GM19468 (cell line): Measurements from ENCODE around the gene LRMDA.

Experiments used
- ATAC-seq: cut with Tn5 transposase; IDR thresholded peaks from one replicate; pipeline ENCODE4 v1.9.1; 2021; ENCODE audit warnings: mild to moderate bottlenecking, moderate library complexity, moderate number of reproducible peaks; ENCODE audit not compliant: unreplicated experiment; ENCODE audit errors: extremely low read depth

LRMDA gene

DNA sequence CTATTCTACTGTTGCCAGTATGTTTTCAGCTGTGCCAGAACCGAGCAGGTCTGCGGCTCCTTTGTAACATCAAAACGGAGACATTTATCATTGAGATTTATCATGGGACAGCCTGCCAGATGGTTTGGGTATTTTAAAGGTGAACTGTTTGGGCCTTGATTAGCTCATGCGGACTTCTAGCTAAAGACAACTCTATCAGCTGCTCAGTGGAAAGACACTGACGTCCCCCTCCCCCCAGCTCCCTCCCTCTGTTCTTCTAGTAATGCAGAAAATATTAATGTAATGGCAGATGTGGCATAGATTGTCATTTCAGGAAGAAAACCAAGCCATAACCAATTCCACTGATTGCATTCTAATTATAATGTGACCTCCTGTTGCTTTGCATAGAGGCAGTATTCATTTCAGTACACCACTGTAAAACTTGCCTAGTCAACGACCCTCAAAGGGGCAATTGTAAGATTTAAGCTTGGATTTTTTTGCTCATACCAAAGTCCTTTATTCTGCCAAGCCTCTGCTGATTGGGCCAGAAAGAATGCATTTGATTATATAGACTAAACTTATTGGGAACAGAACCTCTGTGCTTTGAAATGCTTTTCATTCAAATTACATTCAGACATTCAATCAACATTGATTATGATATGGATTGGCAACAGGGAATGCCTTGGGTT is 966.8 kb downstream of the LRMDA start:
- ATAC-seq: no peak

GRCh38 chr10:76399226-76399625 is 967.8 kb downstream of the LRMDA start:
- ATAC-seq: no peak

DNA sequence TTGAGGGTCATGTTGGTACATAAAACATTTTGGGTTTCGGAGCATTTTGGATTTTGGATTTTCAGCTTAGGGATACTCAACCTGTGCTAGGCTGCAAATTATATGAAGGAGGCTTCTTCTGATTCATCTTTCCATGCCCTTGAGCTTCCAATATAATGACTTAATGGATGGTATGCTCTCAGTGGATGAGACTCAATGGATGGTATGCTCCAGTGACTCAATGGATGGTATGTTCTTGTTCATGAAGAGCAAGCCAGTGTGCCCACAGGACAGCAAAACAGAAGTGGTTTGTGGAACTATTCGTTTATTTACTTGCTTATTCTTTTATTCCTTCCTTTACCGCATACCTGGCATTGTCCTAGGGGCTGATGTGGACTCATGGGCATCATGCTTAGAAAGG is 969.6 kb downstream of the LRMDA start:
- no peak for ATAC-seq

- ATAC-seq: no peak
Observed at GRCh38 chr10:76403912-76404311, 972.5 kb downstream of the LRMDA start.

- ATAC-seq: no peak
Observed at GRCh38 chr10:76404531-76404930, 973.1 kb downstream of the LRMDA start.

DNA sequence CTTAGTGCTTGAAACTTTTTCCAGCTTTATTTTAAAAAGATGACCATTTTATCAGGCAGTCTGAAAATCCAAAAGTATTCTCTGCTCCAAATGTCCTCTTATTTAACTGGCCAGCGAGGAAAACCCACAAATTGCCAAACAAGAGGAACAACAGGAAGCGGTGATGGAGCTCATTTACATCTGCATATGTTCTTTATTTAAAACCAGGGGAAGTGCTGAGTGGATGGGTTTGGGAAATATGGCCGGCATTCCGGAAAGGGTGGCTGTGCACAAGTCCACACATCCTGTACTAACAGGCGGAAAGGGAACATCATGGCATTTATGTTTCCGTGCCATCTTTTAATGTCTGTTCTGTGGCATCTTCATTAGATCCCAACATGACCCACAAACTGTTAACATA is 974.5 kb downstream of the LRMDA start:
- ATAC-seq: no peak

DNA sequence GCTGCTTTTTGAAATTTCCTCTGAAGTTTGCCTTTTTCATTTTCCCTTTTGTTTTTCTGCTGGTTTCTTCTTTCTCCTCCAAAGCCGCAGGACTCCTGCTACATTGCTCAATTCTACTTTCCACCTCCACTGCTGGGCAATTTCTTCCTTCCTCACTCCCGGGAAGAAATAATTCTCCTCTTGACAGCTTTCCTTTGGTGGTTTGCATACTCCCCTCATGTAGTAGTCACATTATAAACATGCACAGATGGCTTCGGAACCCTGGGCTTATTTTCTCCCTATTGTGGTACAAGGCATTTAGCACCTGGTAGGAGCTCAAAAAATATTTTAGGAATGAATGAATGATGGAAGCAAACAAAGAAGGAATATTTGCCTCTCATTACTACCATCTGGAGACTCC is 977.2 kb downstream of the LRMDA start:
- no peak for ATAC-seq

DNA sequence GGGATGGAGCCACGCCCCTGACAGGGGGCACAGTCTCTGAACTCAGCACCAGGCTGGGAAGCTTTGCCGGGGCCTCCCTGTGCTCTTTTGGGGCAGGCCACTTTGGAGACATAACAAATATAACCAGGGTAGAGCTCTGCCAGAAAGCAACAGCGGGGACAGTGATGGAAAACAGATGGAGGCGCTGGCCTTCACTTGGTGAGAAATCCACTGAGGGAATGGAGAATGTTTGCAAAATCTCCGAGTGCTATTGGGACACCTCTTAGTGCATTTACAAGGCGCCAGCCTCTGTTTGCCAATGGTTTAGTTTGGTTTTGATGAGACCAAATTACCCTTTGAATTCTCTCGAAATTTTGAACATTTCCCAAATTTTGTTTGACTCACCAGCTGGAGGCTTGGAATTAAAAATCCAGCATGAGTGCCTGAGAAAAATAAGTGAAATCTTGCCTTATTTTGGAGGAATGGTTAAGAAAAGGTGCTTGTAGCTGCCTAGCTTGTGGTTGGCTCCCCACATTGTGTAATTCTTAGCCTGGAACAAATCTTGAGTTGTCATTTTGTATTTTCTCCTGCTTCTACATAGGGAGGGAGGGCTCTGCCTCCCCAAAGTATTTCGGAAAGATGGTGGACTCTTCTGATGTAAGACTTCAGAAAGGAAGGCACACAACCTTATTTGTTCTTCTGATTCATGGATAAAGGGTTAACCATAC is 980.5 kb downstream of the LRMDA start:
- no peak for ATAC-seq

DNA sequence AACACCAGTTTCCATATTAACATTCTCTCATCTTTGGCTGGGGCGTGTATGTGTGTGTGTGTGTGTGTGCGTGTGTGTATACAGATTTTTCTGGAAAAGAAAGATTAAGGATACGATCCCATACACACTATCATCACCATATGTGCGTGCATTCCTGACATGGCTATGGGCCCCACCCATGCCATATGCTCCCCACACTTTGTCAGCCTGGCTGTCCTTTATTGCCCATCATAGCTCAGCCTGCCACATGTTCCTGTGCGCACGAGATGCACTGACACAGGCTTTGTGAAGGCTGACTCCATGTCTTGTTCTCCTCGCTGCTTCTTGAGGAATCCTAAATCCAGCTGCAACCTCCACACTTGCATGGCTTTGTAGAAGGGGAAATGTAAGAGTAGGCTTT is 984.1 kb downstream of the LRMDA start:
- no peak for ATAC-seq

DNA sequence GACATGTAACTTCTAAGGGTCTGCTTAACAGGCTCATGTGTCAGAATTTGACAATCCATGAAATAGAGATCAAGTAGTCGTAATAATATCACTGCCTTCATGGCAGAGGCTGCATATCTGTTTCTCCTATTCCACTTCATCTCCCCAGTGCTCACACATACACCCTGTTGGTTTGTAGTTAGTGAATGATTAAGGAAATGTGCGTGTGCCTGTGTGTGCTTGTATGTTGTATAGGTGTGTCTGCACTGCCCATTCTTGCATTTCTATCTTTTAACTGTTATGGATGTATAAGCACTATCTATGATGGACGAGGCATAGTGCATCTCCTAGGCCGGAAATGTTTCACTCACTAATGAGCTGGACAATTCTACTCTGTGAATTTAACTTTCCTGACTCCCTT is 985.2 kb downstream of the LRMDA start:
- ATAC-seq: no peak

DNA sequence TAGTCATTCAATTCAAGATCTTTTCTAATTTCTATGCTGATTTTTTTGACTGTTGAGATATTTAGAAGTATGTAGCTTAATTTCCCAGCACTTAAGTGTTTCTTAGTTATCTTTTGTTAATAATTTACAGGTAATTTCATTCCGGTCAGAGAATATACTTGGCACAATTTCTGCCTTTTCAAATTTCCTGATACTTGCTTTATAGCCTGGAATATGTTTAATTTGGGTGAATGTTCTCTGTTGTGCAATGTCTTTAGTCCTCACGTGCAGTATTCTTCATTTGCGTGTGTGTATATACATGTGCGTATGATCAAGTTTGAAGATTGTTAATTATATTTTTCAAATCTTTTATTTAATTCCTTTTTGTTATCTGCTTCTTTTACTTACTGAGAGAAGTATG is 989.3 kb downstream of the LRMDA start:
- no peak for ATAC-seq

GRCh38 chr10:76422769-76423168 is 991.3 kb downstream of the LRMDA start:
- no peak for ATAC-seq

- no peak for ATAC-seq
Observed at GRCh38 chr10:76428551-76429367, 997.3 kb downstream of the LRMDA start.

- ATAC-seq: no peak
Observed at GRCh38 chr10:76429368-76430060, 998.1 kb downstream of the LRMDA start.

- no peak for ATAC-seq
Observed at GRCh38 chr10:76430061-76430645, 998.7 kb downstream of the LRMDA start.

GRCh38 chr10:76432016-76433012 is 1000.9 kb downstream of the LRMDA start:
- no peak for ATAC-seq

DNA sequence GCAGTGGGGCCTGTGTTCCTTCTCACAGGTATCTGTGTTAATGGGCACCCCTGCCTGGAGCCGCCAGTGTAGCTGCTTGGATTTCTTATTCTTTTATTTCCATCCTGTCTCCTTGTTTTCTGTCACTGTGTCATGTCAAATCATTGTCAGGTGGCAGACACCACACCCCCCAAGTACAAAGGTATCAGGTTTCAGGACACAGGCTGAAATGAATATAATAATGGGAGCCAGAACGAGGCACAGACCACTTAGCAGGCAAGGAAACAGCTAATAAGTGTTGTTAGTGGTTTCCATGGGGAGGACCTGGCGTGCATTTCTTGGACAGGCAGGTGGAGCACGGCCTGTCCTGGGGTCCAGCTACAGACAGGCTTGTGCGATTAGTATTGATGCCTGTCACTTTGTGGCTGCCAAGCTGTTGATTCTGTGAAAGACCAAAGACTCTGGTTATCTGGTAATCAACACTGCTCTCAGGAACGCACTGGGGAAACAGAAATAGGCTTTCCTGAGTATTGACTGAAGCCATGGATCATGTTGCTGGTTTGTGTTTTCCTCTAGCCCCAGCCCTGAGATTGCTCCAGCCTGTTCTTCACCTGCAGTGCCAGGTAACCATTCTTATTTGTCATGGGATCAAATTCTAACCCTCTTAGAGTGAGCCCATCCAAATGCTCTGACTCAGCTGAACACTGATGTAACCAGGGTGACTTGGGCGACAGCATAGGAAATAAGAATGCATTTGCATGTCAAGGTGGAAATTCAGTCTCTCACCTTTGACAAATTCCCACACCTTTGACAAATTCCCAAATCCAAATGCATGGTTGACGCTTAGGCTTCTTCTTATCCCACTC is 1002.0 kb downstream of the LRMDA start:
- ATAC-seq: no peak

DNA sequence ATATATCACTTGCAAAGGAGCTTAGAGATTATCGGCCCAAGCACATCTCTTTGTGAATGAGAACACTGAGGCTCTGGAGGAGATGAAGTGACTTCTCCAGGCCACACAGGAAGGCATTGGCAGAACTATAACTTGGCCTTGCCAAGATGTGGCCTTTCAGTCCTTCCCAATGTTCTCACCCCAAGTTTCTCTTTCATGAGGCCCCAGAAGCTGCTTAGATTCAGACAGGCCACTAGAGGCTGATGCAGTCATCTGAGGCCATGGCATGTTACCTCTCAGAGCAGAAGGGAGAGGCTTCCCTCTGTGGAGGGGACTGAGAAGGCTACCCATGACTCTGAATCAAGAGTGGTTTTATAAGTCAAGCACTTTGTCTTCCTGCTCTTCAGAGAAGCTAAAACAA is 1003.7 kb downstream of the LRMDA start:
- no peak for ATAC-seq
